HG02981 (cell line): ENCODE results near the gene RNGTT.

Experiments
- ATAC-seq: cut with Tn5 transposase; IDR thresholded peaks from one replicate; pipeline ENCODE4 v1.9.1; 2021; ENCODE audit warnings: mild to moderate bottlenecking, moderate library complexity; ENCODE audit not compliant: unreplicated experiment

RNGTT gene

DNA sequence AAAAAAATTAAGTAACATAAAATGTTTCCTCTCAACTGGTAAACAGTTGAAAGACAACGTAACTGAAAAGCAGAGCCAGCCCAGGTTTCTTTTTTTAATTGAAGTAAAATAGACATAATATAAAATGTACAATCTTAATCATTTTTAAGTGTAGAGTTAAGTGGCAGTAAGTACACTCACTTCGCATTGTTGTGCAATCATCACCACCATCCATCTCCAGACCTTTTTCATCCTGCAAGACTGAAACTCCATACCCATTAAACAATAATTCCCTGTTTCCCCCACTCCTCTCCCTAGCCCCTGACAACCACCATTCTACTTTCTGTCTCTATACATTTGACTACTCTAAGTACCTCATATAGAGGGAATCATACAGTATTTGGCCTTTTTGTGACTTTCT, 395.7 kb downstream of the RNGTT start:
- no peak for ATAC-seq

DNA sequence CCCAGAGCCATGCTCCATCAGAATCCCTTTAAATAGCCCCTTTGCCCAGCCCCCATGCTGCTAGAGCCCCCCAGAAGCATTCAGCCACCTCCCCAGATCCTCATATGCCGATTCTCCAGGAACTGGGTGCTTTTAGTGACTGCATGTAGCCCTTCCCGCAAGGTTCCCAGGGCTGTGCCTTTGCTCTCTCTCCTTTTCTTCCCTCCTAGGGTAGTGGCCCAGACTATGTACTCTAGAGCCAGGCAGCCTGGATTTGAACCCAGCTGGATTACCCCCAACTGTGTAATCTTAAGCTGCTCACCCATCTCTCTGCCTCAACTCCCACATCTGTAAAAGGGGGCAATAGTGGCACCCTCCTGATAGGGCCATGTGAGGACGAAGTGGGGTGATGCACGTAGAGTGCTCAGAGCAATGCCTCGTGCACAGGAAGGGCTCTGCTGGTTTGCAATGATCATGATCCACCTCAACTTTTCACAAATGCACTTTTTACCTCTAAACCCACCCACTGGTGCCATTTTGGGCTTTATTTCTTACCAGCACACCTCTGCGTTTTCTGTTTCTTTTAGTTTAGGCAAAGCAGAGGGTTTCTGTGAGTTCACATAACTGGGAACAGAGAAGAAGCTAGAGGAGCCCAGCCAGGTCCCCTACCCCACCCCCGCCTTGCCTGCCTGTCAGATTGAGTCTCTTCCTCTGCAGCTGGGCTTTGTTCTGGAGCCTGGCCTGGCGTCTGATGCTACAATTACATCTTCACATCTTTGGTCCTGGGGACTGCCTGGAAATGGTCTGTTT, 396.5 kb downstream of the RNGTT start:
- no peak for ATAC-seq

DNA sequence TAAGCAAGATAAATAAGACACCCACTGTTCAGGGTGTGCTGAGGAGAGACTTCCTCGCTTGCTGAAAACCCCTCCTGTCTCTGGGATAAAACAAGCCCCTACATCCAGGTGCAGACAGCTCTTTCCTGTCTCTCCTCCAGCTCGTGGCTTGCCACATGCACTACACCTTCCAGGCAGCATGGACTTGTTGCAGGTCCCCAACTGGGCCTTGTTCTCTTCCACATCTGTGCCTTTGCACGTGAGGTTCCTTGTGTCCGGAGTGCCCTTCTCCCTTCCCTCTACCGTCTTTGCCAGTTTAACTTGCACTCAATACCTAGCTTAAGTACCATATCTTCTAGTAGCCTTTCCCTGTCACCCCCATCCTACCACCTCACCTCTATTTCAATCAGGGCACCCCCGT, 397.6 kb downstream of the RNGTT start:
- ATAC-seq, result no peak

DNA sequence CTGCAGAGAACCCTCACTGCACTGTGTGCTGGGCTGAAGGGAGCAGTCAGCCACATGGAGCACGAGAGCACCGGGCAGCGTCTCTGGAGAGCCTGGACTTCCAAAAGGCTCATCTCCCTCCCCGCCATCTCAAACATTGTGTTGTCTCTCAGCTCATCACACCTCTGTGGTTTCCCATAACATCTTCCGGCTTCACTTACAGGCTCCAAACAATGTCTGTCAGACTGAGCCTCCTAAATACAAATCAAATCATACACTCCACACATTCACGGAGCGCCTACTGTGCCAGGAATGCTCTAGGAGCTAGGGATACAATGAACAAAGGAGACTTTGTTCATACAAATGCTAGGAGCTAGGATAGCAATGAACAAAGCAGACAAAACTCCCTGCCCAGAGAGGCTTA, 398.0 kb downstream of the RNGTT start:
- no peak for ATAC-seq

DNA sequence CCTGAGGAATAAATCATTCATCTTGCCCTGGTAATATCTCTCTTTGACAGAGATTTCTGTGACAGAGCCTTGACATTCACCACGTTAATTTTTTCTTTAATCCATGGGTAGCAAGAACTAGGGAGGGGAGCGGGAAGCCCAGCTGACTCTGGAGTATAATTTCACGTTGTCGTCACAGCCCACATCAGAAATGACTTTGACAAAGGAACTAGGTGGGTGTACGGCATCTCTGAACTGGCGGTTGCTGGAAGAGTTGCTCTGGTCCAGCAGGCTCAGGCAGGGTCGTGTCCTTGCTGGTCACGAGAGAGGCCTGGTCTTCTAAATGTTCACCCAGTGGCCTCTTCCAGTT, 400.2 kb downstream of the RNGTT start:
- no peak for ATAC-seq

DNA sequence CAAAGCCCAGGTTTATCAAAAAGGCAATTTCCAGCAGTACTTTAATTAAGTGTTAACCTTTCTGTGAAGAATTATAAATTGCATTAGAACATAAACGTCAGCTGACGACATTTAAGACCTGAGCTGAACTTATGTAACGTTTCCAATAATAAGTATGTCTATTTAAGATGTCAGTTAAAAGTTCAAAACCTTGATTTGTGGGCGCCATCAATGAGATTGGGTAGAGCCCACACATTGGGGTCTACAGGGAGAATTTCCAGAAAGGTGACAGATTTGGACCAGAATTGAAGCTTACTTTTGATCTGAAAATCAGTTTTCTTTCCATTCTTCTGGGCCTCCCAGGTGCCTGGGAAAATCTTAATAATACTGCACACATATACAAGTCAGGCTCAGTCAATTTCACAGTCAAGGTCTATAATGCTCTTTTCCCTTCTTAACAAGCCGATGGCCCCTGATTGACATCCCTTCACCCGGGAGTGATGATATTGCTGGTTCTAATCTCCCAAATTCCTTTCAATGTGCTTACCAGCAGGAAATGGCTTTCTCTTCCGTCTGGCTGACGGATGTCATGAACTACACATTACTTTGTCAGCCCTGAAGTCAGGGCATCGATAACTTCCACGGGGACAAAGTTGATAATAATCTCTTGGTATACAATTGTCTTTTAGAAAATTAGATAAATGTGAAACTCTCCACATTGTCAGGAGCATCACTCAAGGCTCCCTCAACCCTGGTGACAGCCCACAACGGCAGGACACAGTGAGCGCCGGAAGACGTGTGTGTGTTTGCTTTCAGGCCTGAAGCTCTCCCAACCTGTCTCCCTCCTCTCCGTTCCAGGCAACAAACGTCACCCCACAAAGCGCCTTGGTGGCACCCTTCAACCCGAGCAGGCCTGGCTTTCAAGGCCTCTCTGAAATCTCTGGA, 400.8 kb downstream of the RNGTT start:
- ATAC-seq, result no peak

DNA sequence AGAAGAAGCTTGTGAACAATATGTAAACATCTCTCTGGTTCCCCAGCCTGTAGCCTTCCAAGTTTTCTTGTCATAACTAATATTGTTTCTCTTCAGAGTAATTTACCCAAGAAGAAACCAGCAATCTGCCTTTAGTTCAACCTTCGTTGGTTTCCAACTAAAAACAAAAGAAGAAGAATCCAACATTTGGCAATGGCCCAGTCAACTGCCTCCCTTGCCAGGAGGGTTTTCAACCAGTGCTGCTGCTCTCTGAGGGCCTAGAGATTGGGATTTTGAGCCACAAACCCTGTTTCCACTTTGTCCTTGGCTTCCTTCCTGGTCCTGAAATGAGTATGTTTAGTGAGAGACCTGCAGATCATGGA, 401.5 kb downstream of the RNGTT start:
- no peak for ATAC-seq

DNA sequence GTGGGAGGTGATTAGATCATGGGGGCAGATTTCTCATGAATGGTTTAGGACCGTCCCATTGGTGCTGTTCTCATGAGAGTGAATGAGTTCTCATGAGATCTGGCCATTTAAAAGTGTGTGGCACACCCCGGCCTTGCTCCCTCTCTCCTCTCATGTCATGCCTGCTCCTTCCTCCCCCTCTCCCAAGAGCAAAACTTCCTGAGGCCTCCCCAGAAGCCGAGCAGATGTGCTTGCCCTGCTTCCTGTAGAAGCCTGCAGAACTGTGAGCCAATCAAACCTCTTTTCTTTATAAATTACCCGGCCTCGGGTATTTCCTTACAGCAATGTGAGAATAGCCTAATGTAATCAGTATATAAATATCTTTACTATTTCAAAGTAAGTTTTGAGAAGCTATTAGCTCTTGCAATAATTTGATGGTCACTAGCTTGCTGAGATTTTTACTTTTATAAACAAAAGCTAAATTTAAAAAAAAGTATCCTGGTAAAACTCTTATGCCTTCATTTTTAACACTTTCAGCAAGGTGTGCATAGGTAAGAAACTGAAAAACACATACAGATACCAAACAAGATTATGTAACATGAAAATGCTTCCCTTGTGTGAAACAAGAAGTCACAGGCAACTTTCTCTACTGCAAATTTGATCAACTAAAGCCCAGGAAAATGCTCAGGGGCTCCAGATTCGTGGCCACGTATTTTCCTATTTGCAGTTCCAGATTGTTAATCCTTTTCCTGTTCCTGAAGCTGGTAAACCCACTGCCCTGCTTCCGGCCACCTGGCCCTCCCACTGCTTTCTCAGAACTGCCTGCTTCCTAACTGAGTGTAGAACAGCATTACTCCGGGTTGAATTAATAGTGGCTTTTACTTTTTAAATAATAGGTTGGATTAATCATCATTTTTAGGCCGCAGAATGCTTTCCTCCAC, 402.1 kb downstream of the RNGTT start:
- no peak for ATAC-seq
